ENCODE data around the gene CNTROB. TPM values are rescaled to one million over a fixed set of nuclear protein-coding genes. Genes with fewer than 3 reads are reported as not detected.

Gene CNTROB
- total and polyA plus RNA-seq, 2 donors (not counting 1 experiment from before 2014, with no cell fraction given), result 23.1 to 34.8 TPM

- DNase-seq (peak; percentile 64), ATAC-seq (ENCODE audit: low read depth) (peak; percentile 1)
- peak overlapping the region in 4 of 5 experiments; percentile 65 to 81 (median 76) for H3K4me3 ChIP-seq (ENCODE audit: control extremely low read depth in 1 of 5, extremely low read depth in 1 of 5, insufficient read depth in 1 of 5, low read depth in 2 of 5, low read length in 4 of 5)
- peaks cover 17% of the 10 kb centered on the region for H3K79me2 ChIP-seq (ENCODE audit: control insufficient read depth, insufficient read depth, low read length)
- no peaks in the 10 kb centered on the region for H3K9me3 ChIP-seq (ENCODE audit: control extremely low read depth in 1 of 3, control insufficient read depth in 2 of 3, insufficient read depth in 1 of 3, low read length in 2 of 3)
- H3K9ac ChIP-seq (ENCODE audit: low read length), result peak overlapping the region; percentile 68
- under 1% methylated on average over 39 of the region's 100 CpGs for WGBS (ENCODE audit: insufficient coverage)
- POLR2A ChIA-PET, result interaction anchor here (0.7 to 1.3 kb wide), 3 partner anchors 28 to 51 kb away, joined by 3 to 4 read pairs (median 3); partner anchors contain the start of gene NAA38
- intact Hi-C loops (cut with micrococcal nuclease), result loop anchor here (10.0 kb wide), 1 partner anchor 140 kb away; no protein-coding TSS in a partner anchor
- H3K27me3 ChIP-seq (replicated peaks in 1 of 4; ENCODE audit: control extremely low read depth in 1 of 4, control insufficient read depth in 3 of 4, insufficient read depth in 4 of 4, low read length in 3 of 4), result no peaks in the 10 kb centered on the region
- Mint-ChIP-seq H3K27ac (peak overlapping the region; percentile 78), H3K4me3 (peak overlapping the region; percentile 75), H3K9me3 (ENCODE audit: insufficient read depth) (no peaks in the 10 kb centered on the region), H3K27me3 (no peaks in the 10 kb centered on the region), H3K4me1 (peaks cover 3% of the 10 kb centered on the region)
- H2AFZ ChIP-seq (ENCODE audit: insufficient read depth, low read depth, low read length, poor library complexity, severe bottlenecking), result peak overlapping the region; percentile 43
- H3K4me2 ChIP-seq (replicated peaks; ENCODE audit: low read depth, low read length, poor library complexity, severe bottlenecking), result peak overlapping the region; percentile 86
- H3K27ac ChIP-seq (ENCODE audit: low read length in 2 of 2), result peak overlapping the region in 1 of 2 donors; percentile 33
- CTCF ChIA-PET, result interaction anchor here (1.0 kb wide), 1 partner anchor 27 kb away, joined by 3 read pairs; the partner anchor contains the start of genes CYB5D1 and NAA38
- no peak for TF ChIP-seq EZH2 (IDR thresholded peaks at IDR 0.05; ENCODE audit: borderline replicate concordance, insufficient read depth, low read depth, low read length, poor library complexity, severe bottlenecking)
- no peak for TF ChIP-seq CTCF (IDR thresholded peaks at IDR 0.05)
- no peaks in the 10 kb centered on the region for H4K20me1 ChIP-seq (ENCODE audit: control insufficient read depth, insufficient read depth, low read length, poor library complexity, severe bottlenecking)
- H3K36me3 ChIP-seq (replicated peaks in 1 of 2; ENCODE audit: control extremely low read depth in 1 of 2, control insufficient read depth in 1 of 2, extremely low read depth in 1 of 2, insufficient read depth in 2 of 2, low read length in 1 of 2), result no peaks in the 10 kb centered on the region
- H3K4me1 ChIP-seq (ENCODE audit: control insufficient read depth in 2 of 2, insufficient read depth in 2 of 2, low read length in 2 of 2), result peaks cover 40 to 54% of the 10 kb centered on the region in 2 donors
These were observed 47.2 kb upstream of the CNTROB start for GRCh38 chr17:7884581-7885366.
